ENCODE data around the gene CUL9.

DNA sequence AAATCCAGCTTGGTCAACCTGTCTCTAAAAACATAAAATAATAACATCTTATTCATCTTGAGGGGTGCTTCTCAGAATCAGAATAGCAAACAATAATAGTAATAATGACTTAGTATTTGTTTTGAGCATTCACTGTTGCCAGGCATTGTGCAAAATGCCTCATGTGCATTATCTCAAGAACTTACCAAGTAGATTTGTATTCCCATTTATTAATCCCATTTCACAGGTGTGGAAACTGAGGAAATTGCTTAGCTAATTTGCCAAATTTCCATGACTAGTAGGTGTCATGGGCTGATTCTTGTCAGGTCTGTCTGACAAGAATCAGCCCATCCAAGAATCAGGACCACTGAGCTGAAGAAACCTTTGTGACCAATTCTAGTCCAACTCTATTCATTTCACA is 66.8 kb downstream of the CUL9 start:
- TF ChIP-seq, protein P1, sequence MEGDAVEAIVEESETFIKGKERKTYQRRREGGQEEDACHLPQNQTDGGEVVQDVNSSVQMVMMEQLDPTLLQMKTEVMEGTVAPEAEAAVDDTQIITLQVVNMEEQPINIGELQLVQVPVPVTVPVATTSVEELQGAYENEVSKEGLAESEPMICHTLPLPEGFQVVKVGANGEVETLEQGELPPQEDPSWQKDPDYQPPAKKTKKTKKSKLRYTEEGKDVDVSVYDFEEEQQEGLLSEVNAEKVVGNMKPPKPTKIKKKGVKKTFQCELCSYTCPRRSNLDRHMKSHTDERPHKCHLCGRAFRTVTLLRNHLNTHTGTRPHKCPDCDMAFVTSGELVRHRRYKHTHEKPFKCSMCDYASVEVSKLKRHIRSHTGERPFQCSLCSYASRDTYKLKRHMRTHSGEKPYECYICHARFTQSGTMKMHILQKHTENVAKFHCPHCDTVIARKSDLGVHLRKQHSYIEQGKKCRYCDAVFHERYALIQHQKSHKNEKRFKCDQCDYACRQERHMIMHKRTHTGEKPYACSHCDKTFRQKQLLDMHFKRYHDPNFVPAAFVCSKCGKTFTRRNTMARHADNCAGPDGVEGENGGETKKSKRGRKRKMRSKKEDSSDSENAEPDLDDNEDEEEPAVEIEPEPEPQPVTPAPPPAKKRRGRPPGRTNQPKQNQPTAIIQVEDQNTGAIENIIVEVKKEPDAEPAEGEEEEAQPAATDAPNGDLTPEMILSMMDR (IDR thresholded peaks at IDR 0.05; ENCODE audit: insufficient read depth, low read depth, low read length): no peak
- TF ChIP-seq EZH2 (IDR thresholded peaks at IDR 0.05; ENCODE audit: insufficient read depth, low read length): no peak

Measured in astrocyte (in vitro differentiated cells and primary cell).